ENCODE results near the gene GPR162.

The GPR162 gene

GRCh38 chr12:6787309-6787708 is 34.3 kb upstream of the GPR162 start:
- DNase-seq, result no peak

- DNase-seq, result peak; percentile 94
Measured at GRCh38 chr12:6788972-6789924, 32.4 kb upstream of the GPR162 start, which contains the start of gene CD4. Gene CD4 (plus strand): TSS chr12:6789528. CDS start chr12:6800139, 10,611 bp downstream.

GRCh38 chr12:6790496-6791150 is 31.0 kb upstream of the GPR162 start:
- DNase-seq, result peak; percentile 74

- peak; percentile 36 for DNase-seq
Measured at GRCh38 chr12:6791931-6792520, 29.6 kb upstream of the GPR162 start.

GRCh38 chr12:6792522-6793201 is 29.0 kb upstream of the GPR162 start:
- peak; percentile 62 for DNase-seq

GRCh38 chr12:6795088-6795487 is 26.5 kb upstream of the GPR162 start:
- no peak for DNase-seq

- DNase-seq, result no peak
Measured at GRCh38 chr12:6796576-6796975, 25.0 kb upstream of the GPR162 start.

GRCh38 chr12:6799147-6799546 is 22.5 kb upstream of the GPR162 start:
- no peak for DNase-seq

- DNase-seq, result no peak
Measured at GRCh38 chr12:6807170-6807569, 14.5 kb upstream of the GPR162 start.

- no peak for DNase-seq
Measured at GRCh38 chr12:6809056-6809455, 12.6 kb upstream of the GPR162 start.

GRCh38 chr12:6810758-6811157 is 10.9 kb upstream of the GPR162 start:
- no peak for DNase-seq

GRCh38 chr12:6813363-6813762 is 8.3 kb upstream of the GPR162 start:
- DNase-seq, result no peak

- no peak for DNase-seq
Measured at GRCh38 chr12:6816598-6816997, 5.0 kb upstream of the GPR162 start.

- no peak for DNase-seq
Measured at GRCh38 chr12:6817098-6817497, 4.5 kb upstream of the GPR162 start.

GRCh38 chr12:6817662-6818157 is 3.9 kb upstream of the GPR162 start:
- DNase-seq, result no peak

GRCh38 chr12:6818222-6818621 is 3.4 kb upstream of the GPR162 start:
- no peak for DNase-seq

- no peak for DNase-seq
Measured at GRCh38 chr12:6818645-6819044, 3.0 kb upstream of the GPR162 start.

- DNase-seq, result no peak
Measured at GRCh38 chr12:6819106-6820030, 2.3 kb upstream of the GPR162 start.

GRCh38 chr12:6820166-6820565 is 1.5 kb upstream of the GPR162 start:
- no peak for DNase-seq

GRCh38 chr12:6822426-6823135 is 960 bp downstream of the GPR162 start:
- no peak for DNase-seq

All from activated CD4-positive, alpha-beta T cell treated with anti-CD3 and anti-CD28 coated beads, Interleukin-2, Interleukin-6, amounts not matched to agents 100 ng/mL and 50 ng/mL, durations not matched to agents 16 hours and 8 hours (primary cell).